ENCODE measurements around the gene EIF4A3. TPM values are rescaled to one million over a fixed set of nuclear protein-coding genes. Genes with fewer than 3 reads are reported as not detected.

EIF4A3 gene
- total RNA-seq, 1 donor = 84.6 TPM

GRCh38 chr17:80141463-80142165, 5.3 kb downstream of the EIF4A3 start:
- no peak overlapping the region for H3K4me3 ChIP-seq (ENCODE audit: low read depth, low read length)
- no peak for DNase-seq (ENCODE audit: low read depth)
- no peak for TF ChIP-seq CTCF (IDR thresholded peaks at IDR 0.05; ENCODE audit: insufficient read depth, low read depth, low read length)

- DNase-seq (ENCODE audit: low read depth) = no peak
- no peak overlapping the region for H3K4me3 ChIP-seq (ENCODE audit: low read depth, low read length)
- TF ChIP-seq CTCF (IDR thresholded peaks at IDR 0.05; ENCODE audit: insufficient read depth, low read depth, low read length) = no peak
Measured at GRCh38 chr17:80138856-80139426, 8.0 kb downstream of the EIF4A3 start.

GRCh38 chr17:80137131-80137530, 9.8 kb downstream of the EIF4A3 start:
- no peak overlapping the region for H3K4me3 ChIP-seq (ENCODE audit: low read depth, low read length)
- no peak for TF ChIP-seq CTCF (IDR thresholded peaks at IDR 0.05; ENCODE audit: insufficient read depth, low read depth, low read length)
- no peak for DNase-seq (ENCODE audit: low read depth)

- no peak for TF ChIP-seq CTCF (IDR thresholded peaks at IDR 0.05; ENCODE audit: insufficient read depth, low read depth, low read length)
- DNase-seq (ENCODE audit: low read depth) = no peak
- H3K4me3 ChIP-seq (ENCODE audit: low read depth, low read length) = no peak overlapping the region
Measured at GRCh38 chr17:80133626-80133970, 13.3 kb downstream of the EIF4A3 start.

DNA sequence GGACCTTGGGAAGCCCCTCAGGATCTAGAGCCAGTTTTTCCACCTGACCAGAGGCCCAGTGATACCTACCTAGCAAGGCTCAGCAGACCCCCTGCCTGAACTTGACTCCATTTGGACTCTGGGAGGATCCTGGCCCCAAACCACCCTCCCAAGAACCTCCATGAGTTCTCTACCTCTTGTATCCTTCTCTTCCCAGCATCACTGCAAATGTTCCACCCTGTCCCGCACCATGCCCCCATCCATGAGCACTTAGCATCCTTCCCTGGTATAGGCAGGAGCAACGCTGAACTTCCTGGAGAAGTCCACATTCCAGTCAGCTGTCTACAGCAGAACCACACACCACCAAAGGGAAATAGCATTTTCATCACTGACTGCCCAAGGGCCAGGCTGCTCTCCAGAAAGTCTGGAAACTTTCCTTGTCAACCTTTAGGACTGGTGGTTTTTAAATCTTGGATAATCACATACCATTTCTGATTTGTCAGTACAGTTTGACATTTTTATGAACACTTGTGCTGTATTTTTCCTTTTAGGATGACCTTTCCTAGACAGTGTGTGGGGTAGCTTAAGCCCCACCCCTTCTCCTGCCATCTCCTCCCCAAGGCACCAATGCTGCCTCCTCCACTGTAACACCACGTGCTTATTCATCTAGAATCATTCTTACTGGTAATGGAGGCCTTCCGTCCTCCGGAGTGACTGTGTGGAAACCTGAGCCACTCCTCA, 13.9 kb downstream of the EIF4A3 start:
- no peak for TF ChIP-seq CTCF (IDR thresholded peaks at IDR 0.05; ENCODE audit: insufficient read depth, low read depth, low read length)
- H3K4me3 ChIP-seq (ENCODE audit: low read depth, low read length) = no peak overlapping the region
- no peak for DNase-seq (ENCODE audit: low read depth)

DNA sequence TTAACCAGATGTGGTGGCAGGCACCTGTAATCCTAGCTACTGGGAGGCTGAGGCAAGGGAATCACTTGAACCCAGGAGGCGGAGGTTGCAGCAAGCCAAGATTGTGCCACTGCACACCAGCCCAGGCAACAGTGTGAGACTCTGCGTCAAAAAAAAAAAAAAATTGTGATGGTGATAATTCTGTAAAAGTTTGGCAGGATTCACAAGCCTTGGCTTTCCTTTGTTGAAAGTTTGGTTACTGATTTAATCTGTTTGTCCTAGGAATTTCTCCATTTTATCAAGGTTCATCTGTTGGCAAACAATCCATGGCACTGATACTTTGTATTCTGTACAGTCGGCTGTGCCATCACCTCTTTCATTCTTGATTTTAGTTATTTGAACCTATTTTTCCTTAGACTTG, 15.9 kb downstream of the EIF4A3 start:
- TF ChIP-seq CTCF (IDR thresholded peaks at IDR 0.05; ENCODE audit: insufficient read depth, low read depth, low read length) = no peak
- no peak for DNase-seq (ENCODE audit: low read depth)
- no peak overlapping the region for H3K4me3 ChIP-seq (ENCODE audit: low read depth, low read length)

All from fibroblast of villous mesenchyme (primary cell).